GM12878 (cell line): ENCODE data around the gene OPN1SW.

Experiments used
- BHLHE40 ChIP-seq, 2 experiments: fragments of 450-650 bp in 1 of 2; IDR thresholded peaks; 2 replicates each; pipeline ENCODE4 v1.6.1; 2011 to 2017; ENCODE audit warnings: low read depth in 2 of 2, borderline replicate concordance in 1 of 2, improper control_type of control experiment in 1 of 2, low read length in 1 of 2, mild to moderate bottlenecking in 1 of 2
- CTCF ChIP-seq, 3 experiments: IDR thresholded peaks in 2 of 3; conservative IDR thresholded peaks in 1 of 3; 2 replicates each; pipeline ENCODE4 v1.5.1; 2011; ENCODE audit warnings: low read depth in 3 of 3, low read length in 3 of 3, mild to moderate bottlenecking in 3 of 3, control low read depth in 2 of 3, moderate library complexity in 2 of 3, inconsistent platforms in 1 of 3, mixed read lengths in 1 of 3; ENCODE audit not compliant: control insufficient read depth in 2 of 3, insufficient read depth in 1 of 3; ENCODE audit errors: extremely low read depth in 1 of 3
- ETV6 ChIP-seq, 2 experiments: fragments of 450-650 bp in 1 of 2; IDR thresholded peaks in 1 of 2; conservative IDR thresholded peaks in 1 of 2; 2 replicates each; pipeline ENCODE4 v1.6.1; 2014; ENCODE audit warnings: antibody characterized with exemption in 1 of 2, borderline replicate concordance in 1 of 2, low read depth in 1 of 2, mild to moderate bottlenecking in 1 of 2, moderate library complexity in 1 of 2
- EZH2 ChIP-seq: IDR thresholded peaks from 2 replicates; pipeline ENCODE4 v1.6.1; 2012; ENCODE audit warnings: low read depth, mild to moderate bottlenecking, control low read depth, inconsistent platforms, low read length, borderline replicate concordance; ENCODE audit not compliant: control insufficient read depth
- FOXM1 ChIP-seq: IDR thresholded peaks from 2 replicates; pipeline ENCODE4 v1.6.1; 2012; ENCODE audit warnings: low read depth, mild to moderate bottlenecking, inconsistent platforms, low read length, moderate library complexity
- KDM1A ChIP-seq: fragments of 200-600 bp; sonication (generic); IDR thresholded peaks from 2 replicates; pipeline ENCODE4 v1.6.1; 2016; ENCODE audit warnings: borderline replicate concordance
- MLLT1 ChIP-seq: fragments of 450-650 bp; IDR thresholded peaks from 2 replicates; pipeline ENCODE4 v1.6.1; 2016; ENCODE audit warnings: mild to moderate bottlenecking
- NFIC ChIP-seq: IDR thresholded peaks from 2 replicates; pipeline ENCODE4 v1.6.1; 2012; ENCODE audit warnings: low read depth, mild to moderate bottlenecking, inconsistent platforms, low read length, moderate library complexity
- POLR2A ChIP-seq: IDR thresholded peaks from 2 replicates; pipeline ENCODE4 v1.6.1; 2011; ENCODE audit warnings: low read depth, mild to moderate bottlenecking, low read length
- POLR2AphosphoS5 ChIP-seq: IDR thresholded peaks from 2 replicates; pipeline ENCODE4 v1.6.1; 2011; ENCODE audit warnings: mild to moderate bottlenecking, low read length, inconsistent platforms
- RFX5 ChIP-seq: IDR thresholded peaks from 2 replicates; pipeline ENCODE4 v1.6.1; 2011; ENCODE audit warnings: low read depth, low read length, improper control_type of control experiment
- SMC3 ChIP-seq: IDR thresholded peaks from 2 replicates; pipeline ENCODE4 v1.6.1; 2011; ENCODE audit warnings: low read length, improper control_type of control experiment, borderline replicate concordance
- SP1 ChIP-seq: IDR thresholded peaks from one replicate; pipeline ENCODE4 v1.6.1; 2011; ENCODE audit warnings: low read depth, low read length

GRCh38 chr7:128807191-128807590 is 31.6 kb upstream of the OPN1SW start:
- TF ChIP-seq FOXM1 (no peak), POLR2A (no peak), POLR2AphosphoS5 (no peak), ETV6 (conservative IDR thresholded peaks at IDR 0.05 in 1 of 2, IDR thresholded peaks at IDR 0.05 in 1 of 2; ENCODE audit: borderline replicate concordance in 1 of 2, low read depth in 1 of 2) (no peak), RFX5 (no peak), EZH2 (no peak), SP1 (no peak), SMC3 (no peak), MLLT1 (no peak), KDM1A (no peak), CTCF (IDR thresholded peaks at IDR 0.05 in 2 of 3, conservative IDR thresholded peaks at IDR 0.05 in 1 of 3; ENCODE audit: control insufficient read depth in 2 of 3, extremely low read depth in 1 of 3, insufficient read depth in 1 of 3, low read depth in 3 of 3, low read length in 3 of 3) (no peak), BHLHE40 (IDR thresholded peaks at IDR 0.05; ENCODE audit: borderline replicate concordance in 1 of 2, low read depth in 2 of 2, low read length in 1 of 2) (no peak), NFIC (no peak)
